Neutrophil (primary cell): Measurements from ENCODE around the gene SEZ6L2.

Experiments used
- H3K27ac ChIP-seq: fragments of 200-600 bp; sonication (generic); 2 replicates; pipeline ENCODE4 v1.5.1; 2016; ENCODE audit warnings: mild to moderate bottlenecking, moderate library complexity
- H3K27me3 ChIP-seq: fragments of 200-600 bp; sonication (generic); 2 replicates; pipeline ENCODE4 v1.6.0; 2016; ENCODE audit warnings: mild to moderate bottlenecking
- H3K36me3 ChIP-seq: fragments of 200-600 bp; sonication (generic); 2 replicates; pipeline ENCODE4 v1.5.1; 2017
- H3K4me1 ChIP-seq, 2 experiments: fragments of 200-600 bp in 1 of 2; sonication (generic) in 1 of 2; 1 replicate in 1 of 2; 2 replicates in 1 of 2; pipeline versions ENCODE4 v1.5.1 to v1.6.1; 2013 to 2016; ENCODE audit warnings: low read depth in 1 of 2, low read length in 1 of 2, mild to moderate bottlenecking in 1 of 2, moderate library complexity in 1 of 2; ENCODE audit not compliant: control insufficient read depth in 1 of 2, insufficient read depth in 1 of 2
- H3K4me3 ChIP-seq, 2 experiments: fragments of 200-600 bp in 1 of 2; sonication (generic) in 1 of 2; 1 replicate in 1 of 2; 2 replicates in 1 of 2; pipeline ENCODE4 v1.5.1; 2013 to 2016; ENCODE audit warnings: low read depth in 1 of 2, low read length in 1 of 2, mild to moderate bottlenecking in 1 of 2, moderate library complexity in 1 of 2
- H3K9me3 ChIP-seq: fragments of 200-600 bp; sonication (generic); 2 replicates; pipeline ENCODE4 v1.5.1; 2016
- CTCF ChIP-seq: fragments of 200-600 bp; sonication (generic); IDR thresholded peaks from 2 replicates; pipeline ENCODE4 v1.5.1; 2016; ENCODE audit warnings: antibody characterized with exemption

Gene SEZ6L2

GRCh38 chr16:29903590-29903989 is 4.2 kb upstream of the SEZ6L2 start:
- no peak overlapping the region for H3K27ac ChIP-seq
- H3K4me3 ChIP-seq = no peak overlapping the region
- H3K36me3 ChIP-seq = peaks cover 22% of the 10 kb centered on the region
- TF ChIP-seq CTCF = no peak
- peaks cover 37% of the 10 kb centered on the region for H3K27me3 ChIP-seq
- H3K9me3 ChIP-seq = no peaks in the 10 kb centered on the region
- H3K4me1 ChIP-seq = peaks cover 6 to 14% of the 10 kb centered on the region in 2 experiments

DNA sequence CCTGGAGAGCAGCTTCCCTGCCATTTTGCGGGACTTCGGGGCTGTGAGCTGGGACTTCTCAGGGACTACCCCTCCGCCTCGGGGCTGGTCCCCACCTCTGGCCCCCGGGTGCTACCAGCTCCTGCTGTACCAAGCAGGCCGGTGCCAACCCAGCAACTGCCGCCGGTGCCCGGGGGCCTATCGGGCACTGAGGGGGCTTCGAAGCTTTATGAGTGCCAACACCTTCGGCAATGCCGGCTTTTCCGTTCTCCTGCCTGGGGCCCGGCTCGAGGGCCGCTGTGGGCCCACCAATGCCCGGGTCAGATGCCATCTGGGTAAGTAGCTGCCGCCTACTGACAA is 2.2 kb upstream of the SEZ6L2 start:
- peaks cover 5% of the 10 kb centered on the region for H3K36me3 ChIP-seq
- H3K9me3 ChIP-seq = no peaks in the 10 kb centered on the region
- peaks cover 6 to 14% of the 10 kb centered on the region in 2 experiments for H3K4me1 ChIP-seq
- no peak for TF ChIP-seq CTCF
- H3K27ac ChIP-seq = no peak overlapping the region
- no peak overlapping the region for H3K4me3 ChIP-seq
- H3K27me3 ChIP-seq = peaks cover 57% of the 10 kb centered on the region

- no peak overlapping the region for H3K27ac ChIP-seq
- peaks cover 63% of the 10 kb centered on the region for H3K27me3 ChIP-seq
- TF ChIP-seq CTCF = no peak
- H3K36me3 ChIP-seq = no peaks in the 10 kb centered on the region
- peaks cover 6 to 14% of the 10 kb centered on the region in 2 experiments for H3K4me1 ChIP-seq
- no peaks in the 10 kb centered on the region for H3K9me3 ChIP-seq
- H3K4me3 ChIP-seq = peak overlapping the region in 1 of 2 experiments; percentile 93
Measured at GRCh38 chr16:29900888-29901606, 1.7 kb upstream of the SEZ6L2 start.

DNA sequence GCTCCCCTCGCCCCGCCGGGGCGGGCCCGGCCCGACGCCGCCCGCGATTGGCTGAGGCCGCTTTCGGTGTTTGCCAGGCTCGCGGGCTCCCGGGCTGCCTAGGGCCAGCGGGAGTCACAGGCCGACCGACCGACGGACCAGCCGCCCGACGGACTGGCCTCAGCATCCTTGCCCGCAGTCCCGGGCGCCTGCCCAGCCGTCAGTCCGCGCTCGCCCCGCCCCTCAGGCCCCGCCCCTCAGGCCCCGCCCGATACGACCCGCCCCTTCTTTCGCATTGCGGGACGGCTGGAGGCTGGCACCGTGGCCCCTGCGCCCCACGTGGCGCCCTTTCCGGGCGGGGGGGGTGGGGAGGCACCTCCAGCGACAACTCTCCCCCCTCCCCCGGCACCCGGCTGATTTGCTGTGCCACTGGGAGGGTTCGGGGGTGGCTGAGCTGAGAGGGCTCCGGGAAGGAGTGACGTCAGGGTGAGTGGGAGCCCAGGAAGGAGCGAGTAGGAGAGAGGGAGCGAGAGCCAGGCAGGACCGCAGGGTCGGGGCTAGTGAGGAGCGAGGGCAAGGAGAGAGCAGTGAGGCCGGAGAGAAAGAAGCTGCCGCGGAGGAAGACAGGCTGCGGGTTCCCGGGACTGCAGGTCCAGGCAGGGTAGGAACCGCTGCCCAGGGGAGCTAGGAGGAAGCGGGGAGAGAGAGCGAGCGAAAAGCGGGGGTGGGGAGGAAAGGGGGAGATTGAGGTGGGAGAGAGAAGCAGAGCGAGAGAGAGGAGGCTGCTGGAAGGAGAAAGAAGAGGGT is 945 bp upstream of the SEZ6L2 start, which contains the start of gene ASPHD1:
Gene ASPHD1, plus strand, starts transcription at position 387 of the 786 bp plus-strand sequence. CDS start 484 bp downstream, outside the sequence.
- Histone ChIP-seq H3K9me3 (no peaks in the 10 kb centered on the region), H3K36me3 (no peaks in the 10 kb centered on the region), H3K27ac (peak within 1 kb of the TSS; percentile 36), H3K4me1 (peaks cover 6 to 14% of the 10 kb centered on the region in 2 experiments), H3K4me3 (peak within 1 kb of the TSS; percentile 53 to 93), H3K27me3 (peaks cover 69% of the 10 kb centered on the region)
- no peak for TF ChIP-seq CTCF

GRCh38 chr16:29898804-29899515 is 390 bp downstream of the SEZ6L2 start:
- Histone ChIP-seq H3K27ac (no peak overlapping the region), H3K4me1 (peaks cover 6 to 14% of the 10 kb centered on the region in 2 experiments), H3K9me3 (no peaks in the 10 kb centered on the region), H3K27me3 (peaks cover 71% of the 10 kb centered on the region), H3K4me3 (no peak overlapping the region), H3K36me3 (no peaks in the 10 kb centered on the region)
- TF ChIP-seq CTCF = no peak
